ENCODE measurements around the gene ZC3H7A. TPM values are rescaled to one million over a fixed set of nuclear protein-coding genes. Genes with fewer than 3 reads are reported as not detected.

The ZC3H7A gene, protein sequence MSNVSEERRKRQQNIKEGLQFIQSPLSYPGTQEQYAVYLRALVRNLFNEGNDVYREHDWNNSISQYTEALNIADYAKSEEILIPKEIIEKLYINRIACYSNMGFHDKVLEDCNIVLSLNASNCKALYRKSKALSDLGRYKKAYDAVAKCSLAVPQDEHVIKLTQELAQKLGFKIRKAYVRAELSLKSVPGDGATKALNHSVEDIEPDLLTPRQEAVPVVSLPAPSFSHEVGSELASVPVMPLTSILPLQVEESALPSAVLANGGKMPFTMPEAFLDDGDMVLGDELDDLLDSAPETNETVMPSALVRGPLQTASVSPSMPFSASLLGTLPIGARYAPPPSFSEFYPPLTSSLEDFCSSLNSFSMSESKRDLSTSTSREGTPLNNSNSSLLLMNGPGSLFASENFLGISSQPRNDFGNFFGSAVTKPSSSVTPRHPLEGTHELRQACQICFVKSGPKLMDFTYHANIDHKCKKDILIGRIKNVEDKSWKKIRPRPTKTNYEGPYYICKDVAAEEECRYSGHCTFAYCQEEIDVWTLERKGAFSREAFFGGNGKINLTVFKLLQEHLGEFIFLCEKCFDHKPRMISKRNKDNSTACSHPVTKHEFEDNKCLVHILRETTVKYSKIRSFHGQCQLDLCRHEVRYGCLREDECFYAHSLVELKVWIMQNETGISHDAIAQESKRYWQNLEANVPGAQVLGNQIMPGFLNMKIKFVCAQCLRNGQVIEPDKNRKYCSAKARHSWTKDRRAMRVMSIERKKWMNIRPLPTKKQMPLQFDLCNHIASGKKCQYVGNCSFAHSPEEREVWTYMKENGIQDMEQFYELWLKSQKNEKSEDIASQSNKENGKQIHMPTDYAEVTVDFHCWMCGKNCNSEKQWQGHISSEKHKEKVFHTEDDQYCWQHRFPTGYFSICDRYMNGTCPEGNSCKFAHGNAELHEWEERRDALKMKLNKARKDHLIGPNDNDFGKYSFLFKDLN
- 43.1 and 43.5 TPM in 2 replicates for total RNA-seq (2021)
- long read RNA-seq, transcript ZC3H7A-201 (23 exons, 3,825 nt): major isoform, 27 of 141 reads
- long read RNA-seq, partial matches to known transcripts: 94 of 141 reads
- long read RNA-seq, other reads (novel, unspliced or antisense): 20 of 141 reads

DNA sequence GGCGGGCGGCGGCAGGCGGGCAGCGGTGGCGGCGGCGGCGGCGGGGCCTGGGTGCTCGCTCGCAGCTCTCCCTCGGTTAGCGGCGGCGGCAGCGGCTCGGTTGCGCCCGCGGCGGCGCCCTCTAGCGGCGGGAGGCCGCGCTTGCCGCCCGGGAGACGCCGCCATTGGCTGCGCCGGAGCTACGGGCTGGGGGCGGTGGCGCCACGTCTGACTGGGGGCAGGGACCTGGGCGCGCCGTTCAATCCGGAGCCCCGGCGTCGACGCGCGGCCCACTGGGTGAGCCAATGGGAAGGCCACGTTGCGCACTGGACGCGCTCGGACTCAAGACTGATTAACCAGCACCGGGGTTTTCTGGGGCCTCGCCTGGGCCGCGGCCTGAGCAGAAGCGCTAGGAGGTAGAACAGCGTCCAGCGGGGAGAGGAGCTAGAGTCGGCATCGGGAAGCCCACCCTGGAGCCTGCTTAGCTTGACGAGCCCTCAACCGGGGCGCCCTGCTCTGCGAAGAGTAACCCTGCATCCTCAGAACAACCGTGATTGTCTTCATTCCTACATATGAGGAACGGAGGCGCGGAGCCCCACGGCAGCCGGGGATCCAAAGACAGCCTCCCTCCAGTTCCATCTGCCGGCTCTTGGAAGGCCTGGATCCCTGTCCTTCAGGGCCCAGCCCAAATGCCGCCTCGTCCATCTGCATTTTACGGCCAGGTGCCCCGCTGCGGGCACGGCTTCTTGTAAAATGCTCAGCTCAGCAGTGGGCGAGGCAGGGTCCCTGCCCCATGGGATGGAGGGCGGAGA, at the start of gene ZC3H7A:
Gene ZC3H7A (minus strand): TSS at position 93 of the 791 bp plus-strand sequence. CDS start 14,904 bp downstream, outside the sequence.
- no CpG with 5 or more reads among the region's 80 CpGs for WGBS (ENCODE audit: extremely low coverage, insufficient read length, low lambda C conversion rate)
- H4K91ac ChIP-seq (ENCODE audit: insufficient read length, low read depth, low read length): no peak within 1 kb of the TSS

More for the DNA sequence above, at the start of gene ZC3H7A:
- Histone ChIP-seq H4K8ac (replicated peaks; ENCODE audit: insufficient read length, low read depth, low read length) (no peak within 1 kb of the TSS), H2AK5ac (ENCODE audit: insufficient read length, low read length) (no peak within 1 kb of the TSS), H3K27ac (ENCODE audit: insufficient read length, low read depth, low read length) (peak within 1 kb of the TSS; percentile 76), H3K23me2 (ENCODE audit: insufficient read length, low read depth, low read length, poor library complexity, severe bottlenecking) (peaks cover 16% of the 10 kb centered on the region), H4K20me1 (ENCODE audit: control insufficient read depth, insufficient read depth, insufficient read length) (no peaks in the 10 kb centered on the region), H3K4ac (ENCODE audit: low read depth, low read length) (no peak within 1 kb of the TSS; the same call in 1 of the 2 replicates), H2BK5ac (ENCODE audit: insufficient read length, low read length) (no peak within 1 kb of the TSS), H2BK120ac (ENCODE audit: low read depth, low read length, poor library complexity, severe bottlenecking) (no peak within 1 kb of the TSS), H3K4me1 (ENCODE audit: insufficient read depth, low read length) (no peaks in the 10 kb centered on the region), H4K5ac (ENCODE audit: insufficient read length, low read depth, low read length) (no peak within 1 kb of the TSS), H2AFZ (ENCODE audit: low read length) (no peak within 1 kb of the TSS), H3K9me3 (ENCODE audit: control insufficient read depth, low read depth, low read length) (no peaks in the 10 kb centered on the region), H3K18ac (ENCODE audit: insufficient read length, low read depth, low read length) (peak within 1 kb of the TSS; percentile 89), H2BK20ac (ENCODE audit: low read depth, low read length, poor library complexity, severe bottlenecking) (no peak within 1 kb of the TSS), H3T11ph (ENCODE audit: low read length) (no peak within 1 kb of the TSS), H3K4me2 (ENCODE audit: insufficient read depth, insufficient read length, low read length) (peak within 1 kb of the TSS; percentile 89), H3K56ac (ENCODE audit: insufficient read length, low read depth, low read length) (no peak within 1 kb of the TSS), H3K27me3 (ENCODE audit: insufficient read depth, low read length) (no peaks in the 10 kb centered on the region), H3K79me1 (ENCODE audit: insufficient read depth, low read depth, low read length, poor library complexity, severe bottlenecking) (no peaks in the 10 kb centered on the region), H2BK15ac (ENCODE audit: low read depth, low read length) (no peak within 1 kb of the TSS), H3K9ac (ENCODE audit: extremely low read depth, insufficient read length, low read length) (peak within 1 kb of the TSS; percentile 86), H3K23ac (ENCODE audit: insufficient read length, low read depth, low read length) (no peak within 1 kb of the TSS), H3K14ac (ENCODE audit: insufficient read depth, low read length) (peak within 1 kb of the TSS; percentile 81), H2BK12ac (ENCODE audit: insufficient read length, low read depth, low read length) (no peak within 1 kb of the TSS), H3K79me2 (ENCODE audit: insufficient read depth, low read length) (peaks cover 9% of the 10 kb centered on the region; the same call in 1 of the 2 replicates)
- TF ChIP-seq, protein P1, sequence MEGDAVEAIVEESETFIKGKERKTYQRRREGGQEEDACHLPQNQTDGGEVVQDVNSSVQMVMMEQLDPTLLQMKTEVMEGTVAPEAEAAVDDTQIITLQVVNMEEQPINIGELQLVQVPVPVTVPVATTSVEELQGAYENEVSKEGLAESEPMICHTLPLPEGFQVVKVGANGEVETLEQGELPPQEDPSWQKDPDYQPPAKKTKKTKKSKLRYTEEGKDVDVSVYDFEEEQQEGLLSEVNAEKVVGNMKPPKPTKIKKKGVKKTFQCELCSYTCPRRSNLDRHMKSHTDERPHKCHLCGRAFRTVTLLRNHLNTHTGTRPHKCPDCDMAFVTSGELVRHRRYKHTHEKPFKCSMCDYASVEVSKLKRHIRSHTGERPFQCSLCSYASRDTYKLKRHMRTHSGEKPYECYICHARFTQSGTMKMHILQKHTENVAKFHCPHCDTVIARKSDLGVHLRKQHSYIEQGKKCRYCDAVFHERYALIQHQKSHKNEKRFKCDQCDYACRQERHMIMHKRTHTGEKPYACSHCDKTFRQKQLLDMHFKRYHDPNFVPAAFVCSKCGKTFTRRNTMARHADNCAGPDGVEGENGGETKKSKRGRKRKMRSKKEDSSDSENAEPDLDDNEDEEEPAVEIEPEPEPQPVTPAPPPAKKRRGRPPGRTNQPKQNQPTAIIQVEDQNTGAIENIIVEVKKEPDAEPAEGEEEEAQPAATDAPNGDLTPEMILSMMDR (conservative IDR thresholded peaks at IDR 0.05): peak; percentile 78
- peaks cover 28 to 37% of the 10 kb centered on the region in 2 experiments for H3K4me1 Mint-ChIP-seq
- H3K27ac Mint-ChIP-seq: peak within 1 kb of the TSS; percentile 86 to 97 (median 96)
- peaks cover 0 to 10% (median 7%) of the 10 kb centered on the region in 3 experiments; a peak in 3 of 7 replicates for H3K36me3 Mint-ChIP-seq (ENCODE audit: insufficient read depth in 1 of 3, low read depth in 3 of 3)
- H3K27me3 Mint-ChIP-seq (ENCODE audit: low read depth): no peaks in the 10 kb centered on the region; the same call in 1 of the 2 replicates
- H3K4me3 Mint-ChIP-seq: peak within 1 kb of the TSS; percentile 86 to 92
- H3K9me3 Mint-ChIP-seq: no peaks in the 10 kb centered on the region
- peak; percentile 98 for DNase-seq
